NCI-H2196 (cell line): ENCODE results near the gene COL4A2.

Experiments
- DNase-seq: peaks from one replicate; lab custom pipeline; 2025; ENCODE audit not compliant: unreplicated experiment; lab: John Stamatoyannopoulos, UW

COL4A2 gene

GRCh38 chr13:110414931-110415330 is 107.8 kb downstream of the COL4A2 start:
- DNase-seq, result no peak

- no peak for DNase-seq
These were observed 108.6 kb downstream of the COL4A2 start for GRCh38 chr13:110415669-110416068.

- DNase-seq, result no peak
These were observed 109.3 kb downstream of the COL4A2 start for GRCh38 chr13:110416131-110417025.

GRCh38 chr13:110418944-110419343 is 111.9 kb downstream of the COL4A2 start:
- DNase-seq, result no peak

GRCh38 chr13:110419381-110419791 is 112.3 kb downstream of the COL4A2 start:
- DNase-seq, result no peak

GRCh38 chr13:110419946-110420345 is 112.9 kb downstream of the COL4A2 start:
- DNase-seq, result no peak

GRCh38 chr13:110420626-110421025 is 113.5 kb downstream of the COL4A2 start:
- DNase-seq, result no peak

- no peak for DNase-seq
These were observed 114.0 kb downstream of the COL4A2 start for GRCh38 chr13:110421061-110421460.

GRCh38 chr13:110421696-110422385 is 114.8 kb downstream of the COL4A2 start:
- DNase-seq, result no peak

DNA sequence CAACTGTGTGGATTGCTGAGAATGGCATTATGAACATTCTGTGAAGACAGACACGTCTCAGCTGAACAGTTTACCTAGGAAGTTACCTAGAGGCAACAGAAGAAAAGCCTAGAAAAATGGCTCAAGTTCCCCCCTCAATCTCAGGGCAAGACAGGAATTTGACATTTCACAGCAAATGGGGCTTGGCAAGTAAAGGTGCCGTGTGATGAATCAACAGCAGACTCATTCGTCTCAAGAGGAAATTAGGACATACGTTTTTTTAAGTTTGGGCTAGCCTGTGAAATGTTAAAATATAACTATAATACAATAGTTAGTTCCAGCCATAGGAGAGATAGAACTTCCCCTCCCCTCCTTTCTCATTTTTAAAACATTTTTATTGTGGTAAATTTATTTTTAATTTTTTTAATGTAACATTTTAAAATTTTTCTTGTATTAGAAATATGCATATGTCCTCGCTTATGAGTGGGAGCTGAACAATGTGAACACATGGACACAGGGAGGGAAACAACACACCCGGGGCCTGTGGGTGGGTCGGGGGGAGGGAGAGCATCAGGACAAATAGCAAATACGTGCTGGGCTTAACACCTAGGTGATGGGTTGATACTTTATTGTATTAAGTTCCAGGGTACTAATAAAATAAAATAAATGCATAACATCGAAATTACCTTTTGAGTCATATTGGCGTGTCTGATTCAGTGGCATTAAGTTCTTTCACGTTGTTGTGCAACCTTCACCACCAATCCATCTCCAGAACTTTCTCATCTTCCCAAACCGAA is 116.0 kb downstream of the COL4A2 start:
- DNase-seq, result no peak

DNA sequence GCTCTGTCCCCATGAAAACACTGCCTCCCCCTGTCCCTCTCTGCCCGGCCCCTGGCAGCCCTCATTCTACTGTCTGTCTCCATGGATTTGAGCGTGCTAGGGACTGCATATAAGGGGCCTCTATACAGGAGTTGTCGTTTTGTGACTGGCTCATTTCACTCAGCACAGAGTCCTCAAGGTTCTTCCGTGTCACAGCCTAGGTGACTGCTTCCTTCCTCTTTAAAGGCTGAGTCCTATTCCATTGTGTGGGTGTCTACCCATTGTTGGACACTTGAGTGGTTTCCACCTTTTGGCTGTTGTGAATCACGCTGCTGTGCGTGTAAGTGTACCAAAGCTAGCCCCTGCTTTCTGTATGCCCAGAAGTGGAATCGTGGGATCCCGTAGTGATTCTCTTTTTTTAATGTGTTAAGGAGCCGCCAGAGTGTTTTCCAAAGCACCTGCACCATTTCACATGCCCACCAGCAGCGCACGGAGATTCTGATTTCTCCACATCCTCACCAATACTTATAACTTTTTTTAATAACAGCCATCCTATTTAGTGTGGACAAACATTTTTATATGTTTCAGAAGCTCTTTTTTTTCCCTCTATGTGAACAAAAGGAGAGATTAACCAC is 116.7 kb downstream of the COL4A2 start:
- DNase-seq, result no peak

DNA sequence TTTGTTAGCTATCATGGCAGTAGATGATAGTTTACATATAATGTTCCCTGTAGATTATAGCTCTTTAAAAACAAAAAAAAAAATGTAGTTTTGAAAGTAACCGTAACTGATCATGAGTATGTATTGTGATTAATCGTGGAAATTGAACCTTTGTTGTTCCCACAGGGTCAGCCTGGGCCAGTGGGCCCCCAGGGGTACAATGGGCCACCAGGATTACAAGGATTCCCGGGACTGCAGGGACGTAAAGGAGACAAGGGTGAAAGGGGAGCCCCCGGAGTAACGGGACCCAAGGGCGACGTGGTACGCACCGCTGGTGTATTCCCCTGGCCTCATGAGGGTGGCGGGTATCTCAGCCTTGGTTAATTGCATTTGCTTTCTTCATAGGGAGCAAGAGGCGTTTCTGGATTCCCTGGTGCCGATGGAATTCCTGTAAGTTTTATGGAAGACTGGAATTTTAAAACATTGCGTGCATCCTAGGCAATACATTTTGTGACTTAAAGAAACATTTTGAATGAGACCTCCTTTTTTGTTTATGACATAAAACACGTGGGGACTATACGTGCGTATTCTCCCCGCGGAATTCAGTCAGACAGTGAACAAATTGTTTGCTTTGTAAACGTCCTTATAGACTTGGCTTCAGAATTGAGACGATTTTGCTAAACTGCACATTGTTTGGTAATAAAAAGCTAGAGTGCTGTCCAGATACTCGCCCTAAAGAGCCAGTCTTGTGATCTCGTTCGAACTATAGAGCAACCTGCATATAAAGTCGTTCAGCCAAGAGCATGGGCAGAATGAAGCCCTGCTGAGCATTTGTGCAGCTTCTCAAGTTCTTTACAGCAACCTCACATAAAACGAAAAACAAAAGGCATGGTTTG is 117.7 kb downstream of the COL4A2 start:
- DNase-seq, result no peak

GRCh38 chr13:110425444-110425780 is 118.3 kb downstream of the COL4A2 start:
- no peak for DNase-seq

- no peak for DNase-seq
These were observed 119.7 kb downstream of the COL4A2 start for GRCh38 chr13:110426735-110427134.

- no peak for DNase-seq
These were observed 121.2 kb downstream of the COL4A2 start for GRCh38 chr13:110428313-110428712.

DNA sequence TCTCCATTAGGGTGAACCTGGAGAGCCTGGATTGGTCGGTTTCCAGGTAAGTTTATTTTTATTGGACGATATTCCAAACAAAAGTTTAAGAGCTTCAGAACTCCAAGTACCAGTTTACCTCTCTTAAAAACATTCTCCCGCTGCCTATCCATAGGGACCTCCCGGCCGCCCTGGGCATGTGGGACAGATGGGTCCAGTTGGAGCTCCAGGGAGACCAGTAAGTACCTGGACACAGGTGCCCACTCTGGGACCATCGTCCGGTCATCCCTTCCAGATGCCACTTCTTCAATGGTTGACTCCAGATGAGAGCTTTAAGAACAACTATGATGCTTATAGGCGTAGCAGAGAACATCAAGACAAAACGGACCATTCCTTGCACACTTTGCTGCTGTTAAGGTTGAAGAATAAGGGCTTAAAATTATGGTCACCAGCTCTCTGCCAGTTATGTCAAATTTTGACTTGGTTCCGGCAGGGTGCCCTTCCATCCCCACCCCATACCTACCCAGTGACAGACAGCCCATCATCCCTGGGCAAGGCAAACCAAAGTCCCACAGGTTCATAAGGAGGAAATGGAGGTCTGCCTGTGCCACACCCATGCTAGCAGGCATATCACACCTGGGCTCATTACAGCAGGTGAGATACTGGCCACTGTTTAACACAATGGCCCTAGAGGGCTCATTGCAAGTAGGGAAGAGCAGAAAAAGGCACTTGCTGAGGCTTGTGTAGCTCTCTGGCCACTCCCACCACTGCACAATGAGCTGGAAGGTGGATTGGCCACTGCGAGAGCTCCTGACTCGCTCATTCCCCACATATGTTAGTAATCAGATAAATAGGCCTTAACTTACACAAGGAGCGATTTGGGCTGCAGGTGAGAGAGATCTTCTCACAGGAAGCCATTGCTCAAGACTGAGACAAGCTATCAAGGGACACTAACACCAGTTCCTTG is 123.6 kb downstream of the COL4A2 start:
- no peak for DNase-seq

- DNase-seq, result no peak
These were observed 124.6 kb downstream of the COL4A2 start for GRCh38 chr13:110431425-110432294.

DNA sequence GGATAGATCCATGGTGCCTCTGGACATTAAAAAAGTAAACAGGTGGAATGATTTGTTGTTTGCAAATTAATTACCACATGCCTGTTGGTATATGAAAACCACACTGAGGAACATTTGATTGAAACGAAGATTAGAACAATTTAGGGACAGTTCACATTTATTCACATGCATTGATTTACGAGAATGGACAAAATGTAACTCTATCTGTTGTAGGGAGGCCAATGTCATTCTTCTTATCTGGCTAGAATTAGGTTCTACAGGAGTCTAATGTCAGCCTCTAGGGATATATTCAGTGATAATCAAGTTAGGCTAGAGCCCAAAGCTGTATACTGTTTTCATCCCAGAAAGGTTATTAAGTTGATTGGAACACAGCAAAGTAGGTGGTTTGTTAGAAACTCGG is 125.4 kb downstream of the COL4A2 start:
- no peak for DNase-seq
